ENCODE measurements around the gene PPP3R1. TPM values are rescaled to one million over a fixed set of nuclear protein-coding genes. Genes with fewer than 3 reads are reported as not detected.
A peak's percentile ranks its signal among the peaks of the same experiment; 100 is the strongest.

Gene PPP3R1
- polyA plus RNA-seq, 2 of the 4 experiments (the other 2 are of a cell fraction): 27.3 to 55.1 TPM

- TF ChIP-seq ESRRA (IDR thresholded peaks at IDR 0.05; ENCODE audit: borderline replicate concordance, low read length) (no peak), HDAC2 (IDR thresholded peaks at IDR 0.05) (no peak), HMGXB4 (CRISPR knock-in tag; IDR thresholded peaks at IDR 0.05; ENCODE audit: borderline replicate concordance) (no peak), ZFP36 (IDR thresholded peaks at IDR 0.05; ENCODE audit: borderline replicate concordance, partially characterized antibody) (no peak)
Measured at GRCh38 chr2:68248806-68249205, 3.5 kb downstream of the PPP3R1 start.

GRCh38 chr2:68248361-68248760 lies 4.0 kb downstream of the PPP3R1 start:
- ChIA-PET CTCF (no interaction called here), POLR2A (interaction anchor here (0.6 kb wide), 1 partner anchor 73 kb away, joined by 3 read pairs; no protein-coding TSS in a partner anchor)
- ATAC-seq: no peak
- peaks cover 46% of the 10 kb centered on the region for H3K4me1 ChIP-seq
- H3K9me3 ChIP-seq: no peaks in the 10 kb centered on the region
- no peak for FAIRE-seq
- TF ChIP-seq SREBF2 (IDR thresholded peaks at IDR 0.05): no peak
- no peak overlapping the region for H3K4me3 ChIP-seq
- H3K4me2 ChIP-seq: peak overlapping the region; percentile 83; the same call in 1 of the 3 replicates
- 90% methylated on average over 3 of the region's 3 CpGs for WGBS (ENCODE audit: missing lambda C conversion rate)
- DNase-seq (ENCODE audit: low read depth in 1 of 2, low spot score in 1 of 2): no peak
- no peak overlapping the region for H3K27ac ChIP-seq

More at GRCh38 chr2:68248806-68249205, 3.5 kb downstream of the PPP3R1 start:
- 89% methylated on average over 2 of the region's 2 CpGs for WGBS (ENCODE audit: missing lambda C conversion rate)
- Histone ChIP-seq H3K4me1 (peaks cover 46% of the 10 kb centered on the region), H3K9me3 (no peaks in the 10 kb centered on the region), H3K4me2 (peak overlapping the region; percentile 83), H3K27ac (no peak overlapping the region), H3K4me3 (no peak overlapping the region)
- ATAC-seq (no peak), DNase-seq (ENCODE audit: low read depth in 1 of 2, low spot score in 1 of 2) (no peak), FAIRE-seq (no peak)
- ChIA-PET POLR2A (interaction anchor here (0.6 kb wide), 1 partner anchor 73 kb away, joined by 3 read pairs; no protein-coding TSS in a partner anchor), CTCF (no interaction called here)

DNA sequence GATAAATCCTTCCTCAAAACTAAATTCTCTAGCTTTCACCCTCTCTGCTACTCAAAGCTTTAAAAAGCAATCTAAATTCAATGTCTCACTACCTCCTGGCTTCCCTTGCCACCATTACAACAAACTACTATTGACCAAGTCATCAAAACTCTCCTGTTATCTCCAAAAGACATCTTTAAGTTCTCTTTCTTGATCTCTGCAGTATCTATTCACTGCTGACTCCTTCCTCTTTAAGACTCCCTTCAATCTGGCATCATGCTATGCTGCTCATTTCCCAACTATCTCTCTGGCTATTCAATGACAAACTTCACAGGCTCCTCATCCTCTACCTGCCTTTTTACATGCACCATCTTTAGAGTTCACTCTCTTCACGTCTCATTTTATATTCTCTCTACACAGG lies 5.9 kb downstream of the PPP3R1 start:
- FAIRE-seq (no peak), ATAC-seq (no peak), DNase-seq (ENCODE audit: low read depth in 1 of 2, low spot score in 1 of 2) (no peak)
- POLR2A ChIA-PET: no interaction called here
- Histone ChIP-seq H3K4me1 (peaks cover 46% of the 10 kb centered on the region), H3K27ac (no peak overlapping the region), H3K4me2 (no peak overlapping the region), H3K4me3 (no peak overlapping the region), H3K9me3 (no peaks in the 10 kb centered on the region)
- CTCF ChIA-PET: interaction anchor here (1.2 to 5.1 kb wide), 5 partner anchors 10 to 124 kb away, joined by 3 to 52 read pairs (median 5); no protein-coding TSS in a partner anchor
- no peak for TF ChIP-seq HDAC2 (IDR thresholded peaks at IDR 0.05)
- TF ChIP-seq USF2 (IDR thresholded peaks at IDR 0.05): no peak
- no peak for TF ChIP-seq CEBPB (IDR thresholded peaks at IDR 0.05)
- no peak for TF ChIP-seq MAZ (IDR thresholded peaks at IDR 0.05; ENCODE audit: borderline replicate concordance, low read depth, low read length)
- no peak for TF ChIP-seq MYC (IDR thresholded peaks at IDR 0.05; ENCODE audit: borderline replicate concordance, low read length)
- 90% methylated on average over 1 of the region's 1 CpG for WGBS (ENCODE audit: missing lambda C conversion rate)

- FAIRE-seq (no peak), ATAC-seq (no peak), DNase-seq (ENCODE audit: low read depth in 1 of 2, low spot score in 1 of 2) (no peak)
- Histone ChIP-seq H3K4me1 (peaks cover 46% of the 10 kb centered on the region), H3K27ac (no peak overlapping the region), H3K4me3 (no peak overlapping the region), H3K4me2 (no peak overlapping the region), H3K9me3 (no peaks in the 10 kb centered on the region)
- TF ChIP-seq SMC3 (IDR thresholded peaks at IDR 0.05): no peak
- no peak for TF ChIP-seq HMGXB4 (CRISPR knock-in tag; IDR thresholded peaks at IDR 0.05; ENCODE audit: borderline replicate concordance)
- no peak for TF ChIP-seq ZC3H11A (IDR thresholded peaks at IDR 0.05)
- TF ChIP-seq RAD21 (conservative IDR thresholded peaks at IDR 0.05 in 1 of 2, IDR thresholded peaks at IDR 0.05 in 1 of 2): no peak
- TF ChIP-seq TP53 (CRISPR knock-in tag; IDR thresholded peaks at IDR 0.05): no peak
- TF ChIP-seq FOXS1 (CRISPR knock-in tag; IDR thresholded peaks at IDR 0.05): no peak
- TF ChIP-seq BHLHE40 (IDR thresholded peaks at IDR 0.05; ENCODE audit: low read depth, low read length): no peak
- TF ChIP-seq HOXB13 (CRISPR knock-in tag; IDR thresholded peaks at IDR 0.05; ENCODE audit: low read depth): no peak
- TF ChIP-seq KDM1A (IDR thresholded peaks at IDR 0.05; ENCODE audit: low read depth): no peak
- no peak for TF ChIP-seq ZFP36 (IDR thresholded peaks at IDR 0.05; ENCODE audit: borderline replicate concordance, partially characterized antibody)
- TF ChIP-seq PHF8 (IDR thresholded peaks at IDR 0.05; ENCODE audit: borderline replicate concordance, low read depth): no peak
- TF ChIP-seq, protein P1, sequence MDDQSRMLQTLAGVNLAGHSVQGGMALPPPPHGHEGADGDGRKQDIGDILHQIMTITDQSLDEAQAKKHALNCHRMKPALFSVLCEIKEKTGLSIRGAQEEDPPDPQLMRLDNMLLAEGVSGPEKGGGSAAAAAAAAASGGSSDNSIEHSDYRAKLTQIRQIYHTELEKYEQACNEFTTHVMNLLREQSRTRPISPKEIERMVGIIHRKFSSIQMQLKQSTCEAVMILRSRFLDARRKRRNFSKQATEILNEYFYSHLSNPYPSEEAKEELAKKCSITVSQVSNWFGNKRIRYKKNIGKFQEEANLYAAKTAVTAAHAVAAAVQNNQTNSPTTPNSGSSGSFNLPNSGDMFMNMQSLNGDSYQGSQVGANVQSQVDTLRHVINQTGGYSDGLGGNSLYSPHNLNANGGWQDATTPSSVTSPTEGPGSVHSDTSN (IDR thresholded peaks at IDR 0.05): no peak
- POLR2A ChIA-PET: no interaction called here
- CTCF ChIA-PET: interaction anchor here (0.9 to 5.1 kb wide), 8 partner anchors 9 to 123 kb away, joined by 3 to 52 read pairs (median 5); no protein-coding TSS in a partner anchor
Measured at GRCh38 chr2:68245672-68246071, 6.7 kb downstream of the PPP3R1 start.
